B cell (primary cell): ENCODE measurements around the gene SLC39A12.

ENCODE experiments used
- EZH2 ChIP-seq: IDR thresholded peaks from 2 replicates; pipeline ENCODE4 v1.6.1; 2012; ENCODE audit warnings: borderline replicate concordance, low read depth, mild to moderate bottlenecking, moderate library complexity, low read length; ENCODE audit not compliant: insufficient read depth, poor library complexity, severe bottlenecking
- TF ChIP-seq, protein P1 (sequence below): fragments of 200-600 bp; IDR thresholded peaks from one replicate; pipeline ENCODE4 v1.8.0; 2022; ENCODE audit warnings: antibody characterized with exemption, mild to moderate bottlenecking

DNA sequence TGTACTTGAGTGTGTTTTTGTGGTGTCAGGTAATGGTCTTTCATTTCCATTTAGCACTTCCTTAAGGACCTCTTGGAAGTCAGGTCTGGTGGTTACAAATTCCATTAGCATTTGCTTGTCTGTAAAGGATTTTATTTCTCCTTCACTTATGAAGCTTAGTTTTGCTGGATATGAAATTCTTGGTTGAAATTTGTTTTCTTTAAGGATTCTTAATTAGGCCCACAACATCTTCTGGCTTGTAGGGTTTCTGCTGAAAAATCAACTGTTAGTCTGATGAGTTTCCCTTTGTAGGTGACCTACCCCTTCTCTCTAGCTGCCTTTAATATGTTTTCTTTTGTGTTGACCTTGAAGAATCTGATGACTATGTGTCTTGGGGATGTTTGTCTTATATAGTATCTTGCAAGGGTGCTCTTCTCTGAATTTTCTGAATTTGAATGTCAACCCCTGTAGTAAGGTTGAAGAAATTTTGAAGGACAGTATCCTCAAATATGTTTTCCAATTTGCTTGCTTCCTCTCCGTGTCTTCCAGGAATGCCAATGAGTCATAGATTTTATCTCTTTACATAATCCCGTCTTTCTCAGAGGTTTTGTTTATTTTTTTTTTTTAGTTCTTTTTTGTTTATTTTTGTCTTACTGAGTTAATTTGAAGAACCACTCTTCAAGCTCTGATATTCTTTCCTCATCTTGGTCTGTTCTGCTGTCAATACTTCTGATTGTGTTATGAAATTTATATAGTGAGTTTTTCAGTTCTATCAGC is 70.2 kb downstream of the SLC39A12 start:
- TF ChIP-seq, protein P1, sequence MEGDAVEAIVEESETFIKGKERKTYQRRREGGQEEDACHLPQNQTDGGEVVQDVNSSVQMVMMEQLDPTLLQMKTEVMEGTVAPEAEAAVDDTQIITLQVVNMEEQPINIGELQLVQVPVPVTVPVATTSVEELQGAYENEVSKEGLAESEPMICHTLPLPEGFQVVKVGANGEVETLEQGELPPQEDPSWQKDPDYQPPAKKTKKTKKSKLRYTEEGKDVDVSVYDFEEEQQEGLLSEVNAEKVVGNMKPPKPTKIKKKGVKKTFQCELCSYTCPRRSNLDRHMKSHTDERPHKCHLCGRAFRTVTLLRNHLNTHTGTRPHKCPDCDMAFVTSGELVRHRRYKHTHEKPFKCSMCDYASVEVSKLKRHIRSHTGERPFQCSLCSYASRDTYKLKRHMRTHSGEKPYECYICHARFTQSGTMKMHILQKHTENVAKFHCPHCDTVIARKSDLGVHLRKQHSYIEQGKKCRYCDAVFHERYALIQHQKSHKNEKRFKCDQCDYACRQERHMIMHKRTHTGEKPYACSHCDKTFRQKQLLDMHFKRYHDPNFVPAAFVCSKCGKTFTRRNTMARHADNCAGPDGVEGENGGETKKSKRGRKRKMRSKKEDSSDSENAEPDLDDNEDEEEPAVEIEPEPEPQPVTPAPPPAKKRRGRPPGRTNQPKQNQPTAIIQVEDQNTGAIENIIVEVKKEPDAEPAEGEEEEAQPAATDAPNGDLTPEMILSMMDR: no peak
- TF ChIP-seq EZH2: no peak
